ENCODE results near the gene FBXL4.

The FBXL4 gene

GRCh38 chr6:98821756-98822405, 125.9 kb downstream of the FBXL4 start:
- no peak for DNase-seq (ENCODE audit: low read depth)
- H3K4me3 ChIP-seq (replicated peaks; ENCODE audit: low read depth, low read length) = no peak overlapping the region
- no peak for TF ChIP-seq CTCF (IDR thresholded peaks at IDR 0.05; ENCODE audit: low read length, missing control alignments)
